H1 (cell line): Measurements from ENCODE around the gene CELA1. TPM values are rescaled to one million over a fixed set of nuclear protein-coding genes. Genes with fewer than 3 reads are reported as not detected.

Experiments
- CTCF ChIA-PET: fragments of 300-600 bp; sonication (Branson Sonifier 250); formaldehyde crosslinking; loops from one replicate; lab custom pipeline; 2021; ENCODE audit not compliant: partially characterized antibody; lab: Charles Lee
- POLR2A ChIA-PET: fragments of 300-600 bp; sonication (Branson Sonifier 250); formaldehyde crosslinking; loops from one replicate; lab custom pipeline; 2021; ENCODE audit warnings: inconsistent platforms; ENCODE audit not compliant: partially characterized antibody; lab: Charles Lee
- DNase-seq, 2 experiments: peaks; one replicate each; pipeline versions ENCODE4 v3.0.0 to v3.0.0-alpha.2; 2010 to 2022; ENCODE audit warnings: low spot score in 2 of 2, low read depth in 1 of 2, mixed read lengths in 1 of 2
- FAIRE-seq: peaks from 2 replicates; lab custom pipeline; 2011; peaks lifted over from hg19 to GRCh38; lab: Jason Lieb, UNC
- H2AFZ ChIP-seq: 2 replicates; pipeline ENCODE4 v1.8.1; 2012; ENCODE audit warnings: low read length, inconsistent platforms
- H2AK5ac ChIP-seq: 2 replicates; pipeline ENCODE4 v1.6.1; 2013; ENCODE audit warnings: low read depth, low read length
- H2BK120ac ChIP-seq: replicated peaks from 2 replicates; pipeline ENCODE3; 2013; ENCODE audit warnings: low read depth, low read length, inconsistent platforms
- H2BK12ac ChIP-seq: 2 replicates; pipeline ENCODE4 v1.6.1; 2013; ENCODE audit warnings: low read depth, low read length
- H2BK15ac ChIP-seq: 2 replicates; pipeline ENCODE4 v1.6.1; 2013; ENCODE audit warnings: low read length
- H2BK20ac ChIP-seq: 2 replicates; pipeline ENCODE4 v1.6.1; 2013; ENCODE audit warnings: low read length
- H2BK5ac ChIP-seq: 2 replicates; pipeline ENCODE4 v1.6.1; 2013; ENCODE audit warnings: low read depth, low read length
- H3K14ac ChIP-seq: 2 replicates; pipeline ENCODE4 v1.6.1; 2013; ENCODE audit warnings: inconsistent platforms; ENCODE audit not compliant: insufficient read length
- H3K18ac ChIP-seq: 2 replicates; pipeline ENCODE4 v1.6.1; 2013; ENCODE audit warnings: low read length; ENCODE audit errors: extremely low read depth
- H3K23ac ChIP-seq: 2 replicates; pipeline ENCODE4 v1.6.1; 2013; ENCODE audit warnings: inconsistent platforms; ENCODE audit not compliant: insufficient read length
- H3K23me2 ChIP-seq: 2 replicates; pipeline ENCODE4 v1.6.1; 2013; ENCODE audit warnings: low read depth, low read length
- H3K27ac ChIP-seq: 2 replicates; pipeline ENCODE4 v1.6.1; 2011; ENCODE audit warnings: low read depth, low read length, inconsistent platforms
- H3K27me3 ChIP-seq, 4 experiments: replicated peaks in 1 of 4; 1 replicate in 1 of 4; 2 replicates in 3 of 4; pipeline versions ENCODE4 v1.6.1 to v1.8.1; 2011 to 2013; ENCODE audit warnings: low read length in 3 of 4, mild to moderate bottlenecking in 3 of 4, inconsistent platforms in 2 of 4, mixed read lengths in 2 of 4, moderate library complexity in 1 of 4; ENCODE audit not compliant: control insufficient read depth in 3 of 4, insufficient read depth in 3 of 4; ENCODE audit errors: extremely low read depth in 1 of 4
- H3K36me3 ChIP-seq, 4 experiments: 2 replicates each; pipeline versions ENCODE4 v1.6.1 to v1.8.1; 2011 to 2013; ENCODE audit warnings: mild to moderate bottlenecking in 4 of 4, low read length in 3 of 4, moderate library complexity in 2 of 4, control low read depth in 1 of 4, inconsistent platforms in 1 of 4; ENCODE audit not compliant: insufficient read depth in 4 of 4, control insufficient read depth in 2 of 4
- H3K4ac ChIP-seq: replicated peaks from 2 replicates; pipeline ENCODE3; 2013; ENCODE audit warnings: low read length, low read depth, mixed read lengths, inconsistent platforms; ENCODE audit not compliant: insufficient read length
- H3K4me1 ChIP-seq, 4 experiments: replicated peaks in 1 of 4; 1 replicate in 1 of 4; 2 replicates in 3 of 4; pipeline versions ENCODE4 v1.6.1 to v1.8.1; 2011 to 2013; ENCODE audit warnings: low read length in 3 of 4, inconsistent platforms in 2 of 4, mixed read lengths in 1 of 4; ENCODE audit not compliant: insufficient read depth in 4 of 4, control insufficient read depth in 3 of 4
- H3K4me2 ChIP-seq, 2 experiments: 2 replicates each; pipeline versions ENCODE4 v1.6.1 to v1.8.1; 2011 to 2013; ENCODE audit warnings: low read depth in 2 of 2, low read length in 2 of 2, control low read depth in 1 of 2, inconsistent platforms in 1 of 2, mild to moderate bottlenecking in 1 of 2; ENCODE audit not compliant: insufficient read depth in 1 of 2
- H3K4me3 ChIP-seq, 4 experiments: fragments of 200-600, 300-600 bp in 1 of 4; sonication (generic), shearing (Covaris generic), sonication (Bioruptor Twin) in 1 of 4; 2 replicates each; pipeline versions ENCODE4 v1.5.1 to v1.8.1; 2011 to 2016; ENCODE audit warnings: low read length in 4 of 4, low read depth in 3 of 4, control low read depth in 2 of 4, inconsistent platforms in 2 of 4, mild to moderate bottlenecking in 2 of 4, mixed read lengths in 1 of 4, moderate library complexity in 1 of 4; ENCODE audit not compliant: insufficient read depth in 2 of 4; ENCODE audit errors: extremely low read depth in 1 of 4
- H3K56ac ChIP-seq: replicated peaks from 2 replicates; pipeline ENCODE3; 2013; ENCODE audit warnings: low read depth, mild to moderate bottlenecking, mixed read lengths, low read length, inconsistent platforms; ENCODE audit not compliant: insufficient read length
- H3K79me1 ChIP-seq: 2 replicates; pipeline ENCODE4 v1.6.1; 2013; ENCODE audit warnings: low read depth, low read length, control low read depth
- H3K79me2 ChIP-seq, 2 experiments: 2 replicates each; pipeline versions ENCODE4 v1.6.1 to v1.8.1; 2012 to 2013; ENCODE audit warnings: low read length in 2 of 2, mild to moderate bottlenecking in 2 of 2, inconsistent platforms in 1 of 2; ENCODE audit not compliant: insufficient read depth in 2 of 2, control insufficient read depth in 1 of 2
- H3K9ac ChIP-seq, 4 experiments: replicated peaks in 1 of 4; 1 replicate in 1 of 4; 2 replicates in 3 of 4; pipeline versions ENCODE4 v1.6.1 to v1.8.1; 2011 to 2013; ENCODE audit warnings: low read depth in 3 of 4, low read length in 3 of 4, control low read depth in 2 of 4, mild to moderate bottlenecking in 2 of 4, moderate library complexity in 2 of 4, inconsistent platforms in 1 of 4; ENCODE audit errors: extremely low read depth in 1 of 4
- H3K9me3 ChIP-seq, 2 experiments: 2 replicates each; pipeline versions ENCODE4 v1.6.1 to v1.8.1; 2012 to 2013; ENCODE audit warnings: mild to moderate bottlenecking in 2 of 2, moderate library complexity in 2 of 2, control low read depth in 1 of 2, inconsistent platforms in 1 of 2, low read depth in 1 of 2, low read length in 1 of 2, mixed read lengths in 1 of 2; ENCODE audit not compliant: insufficient read depth in 2 of 2
- H4K20me1 ChIP-seq, 2 experiments: replicated peaks in 1 of 2; 2 replicates each; pipeline versions ENCODE3 to v1.8.1; 2011 to 2013; ENCODE audit warnings: inconsistent platforms in 2 of 2, low read length in 2 of 2, mild to moderate bottlenecking in 1 of 2; ENCODE audit not compliant: insufficient read depth in 2 of 2, control insufficient read depth in 1 of 2
- H4K5ac ChIP-seq: 2 replicates; pipeline ENCODE4 v1.6.1; 2013; ENCODE audit warnings: low read length, low read depth, mixed read lengths, inconsistent platforms; ENCODE audit not compliant: insufficient read length
- H4K8ac ChIP-seq: 2 replicates; pipeline ENCODE4 v1.8.0; 2013; ENCODE audit warnings: mild to moderate bottlenecking, moderate library complexity, low read length, inconsistent platforms; ENCODE audit not compliant: insufficient read depth; ENCODE audit errors: extremely low read depth
- H4K91ac ChIP-seq: replicated peaks from 2 replicates; pipeline ENCODE3; 2013; ENCODE audit warnings: low read length, mixed read lengths, inconsistent platforms; ENCODE audit not compliant: insufficient read length
- BRCA1 ChIP-seq: IDR thresholded peaks from 2 replicates; pipeline ENCODE4 v1.6.1; 2012; ENCODE audit warnings: low read depth, low read length, improper control_type of control experiment
- CBX5 ChIP-seq: fragments of 300-800, 300-1000 bp; sonication (generic); IDR thresholded peaks from 2 replicates; pipeline ENCODE4 v1.7.1; 2016; ENCODE audit warnings: antibody characterized with exemption, low read length, low read depth
- CBX8 ChIP-seq: fragments of 300-800, 300-1000 bp; sonication (generic); IDR thresholded peaks from 2 replicates; pipeline ENCODE4 v1.7.1; 2016; ENCODE audit warnings: low read depth, low read length, borderline replicate concordance
- CEBPB ChIP-seq: IDR thresholded peaks from 2 replicates; pipeline ENCODE4 v1.6.1; 2012; ENCODE audit warnings: low read depth, low read length
- CTBP2 ChIP-seq: IDR thresholded peaks from 2 replicates; pipeline ENCODE4 v1.7.0; 2011; ENCODE audit warnings: borderline replicate concordance, mild to moderate bottlenecking, moderate library complexity, mixed read lengths, low read length; ENCODE audit not compliant: insufficient read depth, insufficient read length
- HDAC6 ChIP-seq: IDR thresholded peaks from one replicate; pipeline ENCODE4 v1.7.1; 2012; ENCODE audit warnings: low read depth, mild to moderate bottlenecking, inconsistent platforms, low read length, moderate library complexity
- KDM1A ChIP-seq: fragments of 200-600, 300-600 bp; sonication (generic); IDR thresholded peaks from 2 replicates; pipeline ENCODE4 v1.7.1; 2016; ENCODE audit warnings: mild to moderate bottlenecking, low read length, borderline replicate concordance
- PHF8 ChIP-seq: fragments of 200-600 bp; sonication (generic); conservative IDR thresholded peaks from 2 replicates; pipeline ENCODE4 v1.7.1; 2012; ENCODE audit warnings: low read depth, mild to moderate bottlenecking, inconsistent platforms, low read length, moderate library complexity
- RNF2 ChIP-seq: fragments of 200-900, 300-1000 bp; sonication (generic); IDR thresholded peaks from 2 replicates; pipeline ENCODE4 v1.7.1; 2016; ENCODE audit warnings: borderline replicate concordance, low read depth, mild to moderate bottlenecking, antibody characterized with exemption, low read length; ENCODE audit not compliant: poor library complexity, severe bottlenecking; ENCODE audit errors: missing control alignments
- SP1 ChIP-seq: IDR thresholded peaks from 2 replicates; pipeline ENCODE4 v1.6.1; 2011; ENCODE audit warnings: low read depth, low read length
- WGBS, 2 experiments: shearing (Covaris generic) in 1 of 2; methylation state at CpG; one replicate each; pipeline versions ENCODE4 v1.1.6 to v1.1.7; 2013 to 2015; ENCODE audit warnings: low lambda C conversion rate in 2 of 2, mixed read lengths in 2 of 2, inconsistent platforms in 1 of 2, low coverage in 1 of 2, missing lambda C conversion rate in 1 of 2; ENCODE audit not compliant: insufficient replicate concordance in 2 of 2, insufficient coverage in 1 of 2, insufficient read length in 1 of 2; ENCODE audit errors: extremely low coverage in 1 of 2, missing lambda C conversion rate in 1 of 2; 5-methylcytosine and 5-hydroxymethylcytosine counted together
- polyA plus RNA-seq, 7 experiments: library from polyadenylated mRNA; depleted of rRNA in 3 of 7; stranded (reverse) in 5 of 7; unstranded in 2 of 7; fragments of >200 nt in 5 of 7; fragments of 200-250 nt in 2 of 7; gene quantifications; 1 replicate in 5 of 7; 2 replicates in 1 of 7; 4 replicates in 1 of 7; pipeline versions ENCODE4 v1.2.1 to v1.2.3, GENCODE V29; 2011 to 2013; ENCODE audit warnings: missing spikeins in 2 of 7, mixed read lengths in 2 of 7
- total RNA-seq: library from RNA; stranded (reverse); fragmentation: NEBNext Ultra II Directional; extraction: Animal tissue kit (Norgen Biotek cat#: 25700); gene quantifications from 2 replicates; pipeline ENCODE4 v1.2.1, GENCODE V29; 2021
- TF ChIP-seq, protein P1 (sequence below): IDR thresholded peaks from 2 replicates; pipeline ENCODE4 v1.6.1; 2012; ENCODE audit warnings: inconsistent platforms

The CELA1 gene
- total and polyA plus RNA-seq, 2 of the 8 experiments (the other 6 are each of a cell fraction or from before 2014, with no cell fraction given), result 0.09 TPM; not detected in 1

DNA sequence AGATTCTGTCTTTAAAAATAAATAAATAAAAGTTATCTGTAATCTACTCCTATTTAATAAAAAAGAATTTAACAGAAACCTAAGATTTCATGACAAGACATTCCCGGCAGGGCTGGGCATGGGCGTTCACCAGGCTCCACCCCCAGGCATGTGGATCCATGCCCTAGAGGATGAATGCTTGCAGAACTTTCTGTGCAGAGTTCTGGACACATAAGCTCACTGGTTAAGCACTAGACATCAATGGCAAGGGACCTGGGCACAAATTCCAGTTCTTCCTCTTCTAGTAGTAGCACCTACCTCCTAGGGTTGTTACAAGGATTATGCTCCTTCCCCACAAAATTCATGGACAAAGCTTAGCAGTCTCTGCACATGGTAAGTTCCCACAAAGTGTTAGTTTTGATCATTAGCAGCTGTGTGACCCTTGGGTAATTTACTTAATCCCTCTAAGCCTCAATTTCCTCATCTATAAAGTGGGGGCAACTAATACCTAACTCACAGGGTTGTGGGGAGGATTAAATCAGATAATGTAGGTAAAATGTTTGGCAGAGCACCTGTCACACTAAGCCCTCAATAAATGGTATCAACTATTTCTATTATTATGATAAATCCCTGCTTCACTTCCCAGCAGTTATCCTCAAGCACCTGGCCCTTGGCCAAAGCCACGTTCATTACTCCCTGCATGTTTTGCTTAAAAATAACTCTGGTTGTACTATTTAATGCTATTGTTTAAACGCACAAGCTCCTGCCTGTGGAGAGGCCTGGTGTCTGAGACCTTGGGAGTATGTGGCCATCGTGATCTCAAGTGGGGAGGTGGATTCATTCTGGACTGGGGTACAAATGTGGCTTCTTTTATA lies 35.0 kb upstream of the CELA1 start:
- Histone ChIP-seq H2AK5ac (no peak overlapping the region), H4K5ac (no peak overlapping the region), H2BK12ac (no peak overlapping the region), H2BK5ac (no peak overlapping the region), H3K23ac (no peak overlapping the region), H4K91ac (no peak overlapping the region), H3K56ac (no peak overlapping the region), H3K79me1 (no peaks in the 10 kb centered on the region), H3K27me3 (no peaks in the 10 kb centered on the region), H3K36me3 (peaks cover 4 to 13% (median 6%) of the 10 kb centered on the region in 4 experiments; a peak in 5 of 8 replicates), H3K23me2 (no peaks in the 10 kb centered on the region), H3K79me2 (no peaks in the 10 kb centered on the region), H2BK15ac (no peak overlapping the region), H3K9me3 (no peaks in the 10 kb centered on the region), H3K18ac (no peak overlapping the region), H2BK20ac (no peak overlapping the region), H3K4me1 (peaks cover 3 to 14% (median 7%) of the 10 kb centered on the region in 4 experiments), H3K27ac (no peak overlapping the region), H2BK120ac (no peak overlapping the region), H3K4me3 (no peak overlapping the region), H4K8ac (no peak overlapping the region), H3K14ac (no peak overlapping the region), H4K20me1 (no peaks in the 10 kb centered on the region), H3K4ac (no peak overlapping the region), H2AFZ (no peak overlapping the region), H3K4me2 (peak overlapping the region in 1 of 2 experiments; percentile 17; a peak in 1 of 4 replicates), H3K9ac (no peak overlapping the region)
- no peak for DNase-seq
- no peak for FAIRE-seq
- WGBS, 2 experiments, result 72% methylated on average over 5 of the region's 5 CpGs; no CpG with 5 or more reads in 1 of the 2 experiments
- CTCF ChIA-PET, result interaction anchor here (0.6 to 1.5 kb wide), 2 partner anchors 9 to 801 kb away, joined by 3 to 6 read pairs; no protein-coding TSS in a partner anchor
- POLR2A ChIA-PET, result interaction anchor here (0.9 to 2.5 kb wide), 2 partner anchors 10 kb away, joined by 3 to 11 read pairs; partner anchors contain the start of gene GALNT6
- TF ChIP-seq SP1 (no peak), KDM1A (no peak), BRCA1 (no peak), CEBPB (no peak), HDAC6 (no peak), RNF2 (no peak), CTBP2 (no peak), PHF8 (no peak), CBX8 (no peak), CBX5 (no peak)
- TF ChIP-seq, protein P1, sequence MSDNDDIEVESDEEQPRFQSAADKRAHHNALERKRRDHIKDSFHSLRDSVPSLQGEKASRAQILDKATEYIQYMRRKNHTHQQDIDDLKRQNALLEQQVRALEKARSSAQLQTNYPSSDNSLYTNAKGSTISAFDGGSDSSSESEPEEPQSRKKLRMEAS, result no peak
